ENCODE results near the gene NAV2. TPM values are rescaled to one million over a fixed set of nuclear protein-coding genes. Genes with fewer than 3 reads are reported as not detected.

Gene NAV2
- total and polyA plus RNA-seq, 2 experiments from 2014 or later = 26.0 to 45.0 TPM

- H3K9me3 Mint-ChIP-seq = no peaks in the 10 kb centered on the region
- H3K4me1 Mint-ChIP-seq = peaks cover 58% of the 10 kb centered on the region
- H3K4me3 Mint-ChIP-seq = no peak overlapping the region
- ATAC-seq = no peak
- Histone ChIP-seq H3K4me3 (no peak overlapping the region), H3K9me2 (ENCODE audit: insufficient read depth) (no peaks in the 10 kb centered on the region), H3K79me2 (replicated peaks; ENCODE audit: insufficient read depth) (peaks cover 84% of the 10 kb centered on the region), H3K27ac (ENCODE audit: low read depth) (no peak overlapping the region), H3K27me3 (ENCODE audit: insufficient read depth) (no peaks in the 10 kb centered on the region), H3K4me2 (no peak overlapping the region), H3F3A (replicated peaks; ENCODE audit: low read depth) (no peaks in the 10 kb centered on the region), H4K20me1 (replicated peaks; ENCODE audit: insufficient read depth) (peaks cover 9% of the 10 kb centered on the region; the same call in 1 of the 2 replicates), H3K36me3 (ENCODE audit: insufficient read depth) (no peaks in the 10 kb centered on the region), H3K4me1 (ENCODE audit: insufficient read depth) (peaks cover 50% of the 10 kb centered on the region), H2AFZ (no peak overlapping the region)
- H3K27me3 Mint-ChIP-seq (ENCODE audit: insufficient read depth, low read depth, poor library complexity) = peaks cover 5% of the 10 kb centered on the region
- H3K27ac Mint-ChIP-seq = no peak overlapping the region
- peaks cover 9% of the 10 kb centered on the region for H3K36me3 Mint-ChIP-seq (ENCODE audit: low read depth)
- TF ChIP-seq CTCF (conservative IDR thresholded peaks at IDR 0.05; ENCODE audit: low read depth in 2 of 2) (no peak), ETS1 (IDR thresholded peaks at IDR 0.05) (no peak), CREB1 (CRISPR knock-in tag; IDR thresholded peaks at IDR 0.05; ENCODE audit: low read depth) (no peak), ZNF462 (CRISPR knock-in tag; IDR thresholded peaks at IDR 0.05) (no peak), EZH2phosphoT487 (IDR thresholded peaks at IDR 0.05; ENCODE audit: unreplicated experiment) (no peak), EZH2 (IDR thresholded peaks at IDR 0.05; ENCODE audit: low read depth, unreplicated experiment) (no peak), JUNB (IDR thresholded peaks at IDR 0.05; ENCODE audit: unreplicated experiment) (no peak), ZNF331 (CRISPR knock-in tag; IDR thresholded peaks at IDR 0.05; ENCODE audit: low read depth) (no peak)
- no peak for DNase-seq (ENCODE audit: low spot score)
Observed at GRCh38 chr11:19788435-19788834, 75.8 kb downstream of the NAV2 start.

All from GM23338 (cell line).